HL-60/S4 treated with retinoic acid at 250 ng/mL for 4 days and 3 days (cell line): Measurements from ENCODE around the gene PML.

Source experiments
- in situ Hi-C: fragments of 300-500 bp; cut with MboI; formaldehyde crosslinking; loops from 2 replicates; pipeline ENCODE4 v1.7.0; 2022; ENCODE audit warnings: low sequenced_read_pairs

PML gene

DNA sequence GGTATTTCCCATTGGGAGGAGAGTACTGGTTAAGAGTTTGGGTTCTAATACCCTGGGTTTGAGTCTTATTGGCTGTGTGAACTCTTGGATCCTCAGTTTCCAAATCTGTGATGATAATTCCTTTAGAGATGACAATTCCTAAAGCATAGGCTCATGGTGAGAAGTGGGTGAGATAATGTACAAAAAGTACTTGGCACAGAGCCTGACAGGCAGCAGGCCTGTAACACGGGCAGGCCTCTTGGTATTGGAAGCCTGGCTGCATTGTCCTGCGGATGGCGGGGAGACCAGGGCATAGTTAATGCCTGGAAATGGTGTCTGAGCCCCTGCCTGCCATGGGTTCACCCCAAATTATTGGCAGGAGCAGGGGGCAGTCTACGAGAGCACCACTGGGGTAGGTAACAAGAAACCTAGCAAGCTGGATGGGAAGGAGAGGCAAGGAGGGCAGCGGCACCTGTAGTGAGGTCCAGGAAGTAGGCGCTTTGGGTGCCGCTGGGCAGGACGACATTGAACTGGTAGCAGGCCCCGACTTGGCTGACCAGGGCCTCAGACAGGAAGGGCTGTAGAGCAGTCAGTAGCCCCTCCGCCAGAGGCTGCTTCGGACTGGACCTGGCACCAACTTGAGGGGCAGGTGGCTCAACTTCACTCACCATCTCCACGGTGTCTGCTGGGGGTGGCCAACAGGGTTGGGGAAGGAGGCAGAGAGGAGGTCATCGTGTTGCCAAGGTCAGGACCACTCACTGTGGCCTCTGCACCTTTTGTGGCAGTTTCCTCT is 10.1 kb upstream of the PML start:
- in situ Hi-C loops, result no loop called here

DNA sequence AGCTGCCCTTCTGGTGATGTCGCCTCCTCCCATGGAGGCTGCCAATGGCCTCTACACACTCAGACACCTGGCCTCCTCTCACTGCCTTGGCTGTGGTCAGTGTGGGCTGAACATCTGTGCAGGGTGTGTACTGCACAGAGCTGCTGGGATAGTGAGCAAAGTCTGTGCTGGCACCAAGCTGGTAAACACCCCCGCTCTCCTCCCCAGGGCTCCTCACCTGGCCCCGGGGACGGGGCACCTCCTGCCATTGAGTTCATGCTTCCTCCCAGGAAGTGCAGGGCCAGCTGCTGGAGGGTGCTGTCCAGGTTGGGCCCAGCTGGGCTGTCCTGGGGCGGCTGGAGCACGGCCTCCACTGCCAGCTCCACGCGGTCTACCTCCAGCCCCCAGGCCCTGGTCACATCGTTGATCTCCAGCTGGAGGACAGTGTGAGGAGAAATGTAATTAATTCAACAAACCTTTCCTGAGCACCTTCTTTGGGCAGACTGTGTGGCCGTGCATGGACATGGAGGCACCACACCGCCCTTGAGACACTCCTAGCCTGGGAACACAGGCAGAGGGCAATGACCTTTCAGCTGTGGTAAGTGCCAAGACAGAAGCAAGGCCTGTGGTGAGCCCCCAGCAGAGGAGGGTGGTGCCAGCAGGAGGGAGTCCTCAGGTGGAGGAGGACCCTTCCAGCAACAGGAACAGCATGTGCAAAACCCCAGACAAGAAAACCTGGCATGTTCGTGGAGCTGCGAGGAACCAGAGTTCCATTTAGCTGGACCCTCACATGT is 9.2 kb upstream of the PML start:
- in situ Hi-C loops, result no loop called here

GRCh38 chr15:73986055-73986775 is 8.3 kb upstream of the PML start:
- in situ Hi-C loops, result no loop called here

DNA sequence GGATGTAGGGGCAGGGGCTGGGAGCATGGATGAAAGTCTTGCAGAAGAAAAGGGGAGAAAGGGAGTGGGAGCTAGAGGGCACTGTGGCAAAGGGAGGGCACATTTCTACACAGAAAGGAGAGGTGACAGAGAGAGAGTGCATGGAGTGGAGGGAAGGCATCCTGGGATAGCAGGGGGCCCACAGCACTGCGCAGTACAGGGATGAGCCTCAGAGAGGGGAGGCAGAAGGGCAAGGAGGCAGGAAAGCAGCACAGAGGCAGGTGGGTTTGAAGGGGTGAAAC is 7.8 kb upstream of the PML start:
- in situ Hi-C loops, result no loop called here

GRCh38 chr15:73987250-73987649 is 7.3 kb upstream of the PML start:
- in situ Hi-C loops, result no loop called here

GRCh38 chr15:73987681-73988444 is 6.7 kb upstream of the PML start:
- in situ Hi-C loops, result no loop called here

- in situ Hi-C loops, result no loop called here
Observed at GRCh38 chr15:73988445-73988969, 6.0 kb upstream of the PML start.

DNA sequence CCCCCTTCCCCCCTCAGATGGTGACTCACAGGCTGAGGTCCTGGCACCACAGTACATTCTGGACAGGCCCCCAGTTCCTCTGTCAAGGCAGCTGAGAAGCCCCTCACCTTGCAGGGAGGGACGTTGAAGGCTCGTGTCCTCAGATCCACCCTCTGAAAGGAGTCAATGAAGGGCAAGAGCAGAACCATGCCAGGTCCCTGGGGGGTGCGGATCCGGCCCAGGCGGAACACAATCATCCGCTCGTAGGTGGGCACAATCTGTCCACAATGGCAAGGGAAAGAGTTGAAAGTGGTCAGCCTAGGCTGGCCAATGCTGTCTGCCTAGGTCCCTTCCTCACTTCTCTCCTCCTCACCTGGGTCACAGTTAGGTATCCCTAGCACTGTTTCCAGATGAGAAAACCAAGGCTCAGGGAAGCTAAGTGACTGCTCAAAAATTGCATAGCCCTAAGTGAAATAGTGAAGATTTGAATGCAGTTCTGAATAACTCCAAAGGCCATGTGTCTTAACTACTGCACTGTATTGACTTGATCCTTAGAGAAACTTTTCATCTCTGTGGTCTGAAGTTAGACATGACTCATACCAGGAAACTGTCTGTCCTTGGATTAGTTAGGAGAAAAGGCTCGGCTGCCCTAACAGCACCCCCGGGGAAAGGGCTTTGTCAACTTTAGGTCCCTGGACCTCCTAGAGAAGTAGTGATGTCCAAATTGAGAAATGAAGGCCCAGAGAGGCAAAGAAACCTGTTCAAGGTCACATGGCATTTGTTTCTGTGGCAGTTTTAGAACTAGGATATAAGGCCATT is 5.3 kb upstream of the PML start:
- in situ Hi-C loops, result no loop called here

DNA sequence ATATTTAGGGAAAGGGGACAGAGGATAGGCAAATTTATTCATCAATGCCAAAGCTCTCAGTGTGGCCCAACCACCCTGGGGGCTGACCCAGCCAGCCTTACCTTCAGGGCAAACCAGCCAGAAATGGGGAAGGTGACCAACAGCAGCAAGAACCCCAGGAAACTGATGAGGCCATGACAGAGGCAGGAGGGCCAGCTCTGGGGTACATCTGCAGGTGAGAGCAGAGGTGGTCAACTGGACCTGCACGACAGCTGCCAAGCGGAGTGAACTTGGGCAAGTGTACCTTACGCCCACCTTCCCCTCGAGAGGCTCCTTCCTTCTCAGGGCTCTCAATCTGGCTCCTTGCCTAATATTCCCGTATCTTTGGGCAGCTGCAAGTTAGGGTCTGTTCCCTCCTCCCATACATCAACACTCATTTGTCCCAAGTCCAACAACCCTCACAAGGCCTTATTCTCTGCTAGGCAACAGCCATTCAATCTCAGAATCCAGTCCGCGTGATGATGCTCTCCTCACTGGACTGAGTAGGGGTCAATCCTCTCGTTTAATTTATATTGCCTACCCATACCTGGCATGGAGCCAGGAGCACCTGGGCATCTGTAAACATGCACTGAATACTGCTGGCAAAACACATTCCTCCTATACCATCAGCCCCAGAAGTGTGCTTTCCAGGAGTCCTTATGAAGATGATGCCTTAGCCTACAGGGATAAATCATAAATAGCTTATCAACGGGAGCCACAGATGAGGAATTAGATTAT is 4.1 kb upstream of the PML start:
- in situ Hi-C loops, result no loop called here

- in situ Hi-C loops, result no loop called here
Observed at GRCh38 chr15:73991260-73991659, 3.3 kb upstream of the PML start.

DNA sequence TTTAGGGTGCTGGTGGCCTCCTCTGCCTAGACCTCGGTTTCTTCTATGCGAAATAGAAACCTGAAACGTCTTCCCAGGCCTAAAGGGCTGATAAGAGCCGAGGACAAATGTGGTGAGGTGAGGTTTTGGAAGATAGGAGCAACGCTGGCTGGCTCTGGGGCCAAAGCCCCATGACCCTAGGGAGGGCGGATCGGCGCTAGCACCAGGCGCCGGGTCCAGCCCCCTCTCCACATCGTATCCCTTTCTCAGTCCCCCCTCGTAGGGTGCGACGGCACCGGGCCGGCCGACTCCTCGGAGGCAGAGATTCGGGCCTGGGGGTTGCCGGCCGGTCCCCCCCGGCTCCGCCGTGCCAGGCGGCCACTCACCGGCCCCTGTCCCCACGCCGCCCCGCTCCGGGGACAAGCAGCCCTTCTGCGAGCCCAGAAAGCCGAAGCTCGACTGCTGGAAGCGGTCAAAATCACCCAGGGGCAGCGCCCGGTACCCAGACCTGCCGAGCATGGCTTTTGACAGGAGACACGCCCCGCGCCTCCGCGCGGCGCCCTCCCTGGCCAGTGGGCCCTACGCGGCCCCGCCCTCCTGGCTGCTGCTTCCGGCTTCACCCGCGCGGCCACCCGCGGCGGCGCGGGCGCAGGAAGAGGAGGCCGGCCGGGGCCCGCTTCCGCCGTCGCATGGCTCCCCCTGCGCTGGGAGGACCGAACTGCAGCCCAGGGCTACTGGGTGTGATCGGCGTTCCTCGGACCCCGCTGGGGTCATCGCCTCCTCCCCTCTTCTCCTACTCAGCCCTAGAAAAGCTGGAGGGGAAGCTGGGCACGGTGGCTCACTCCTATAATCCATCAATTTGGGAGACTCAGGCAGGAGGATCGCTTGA is 2.6 kb upstream of the PML start, which contains the start of gene STOML1:
Gene STOML1 (minus strand): TSS at position 570 of the 868 bp plus-strand sequence. CDS start 72 bp downstream, at position 498.
- in situ Hi-C loops, result no loop called here

DNA sequence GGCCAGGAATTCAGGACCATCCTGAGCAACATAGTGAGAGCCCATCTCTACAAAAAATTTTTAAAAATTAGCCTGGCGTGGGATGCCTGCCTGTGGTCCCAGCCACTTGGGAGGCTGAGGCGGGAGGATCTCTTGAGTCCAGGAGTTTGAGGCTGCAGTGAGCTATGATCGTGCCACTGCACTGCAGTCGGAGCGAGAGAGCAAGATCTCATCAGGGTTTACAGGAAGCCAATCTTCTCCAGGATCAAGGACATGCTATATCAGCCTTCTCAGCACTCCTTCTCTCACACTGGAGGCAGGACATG is 2.0 kb upstream of the PML start:
- in situ Hi-C loops, result no loop called here

- in situ Hi-C loops, result no loop called here
Observed at GRCh38 chr15:73993211-73993994, 1.1 kb upstream of the PML start.

DNA sequence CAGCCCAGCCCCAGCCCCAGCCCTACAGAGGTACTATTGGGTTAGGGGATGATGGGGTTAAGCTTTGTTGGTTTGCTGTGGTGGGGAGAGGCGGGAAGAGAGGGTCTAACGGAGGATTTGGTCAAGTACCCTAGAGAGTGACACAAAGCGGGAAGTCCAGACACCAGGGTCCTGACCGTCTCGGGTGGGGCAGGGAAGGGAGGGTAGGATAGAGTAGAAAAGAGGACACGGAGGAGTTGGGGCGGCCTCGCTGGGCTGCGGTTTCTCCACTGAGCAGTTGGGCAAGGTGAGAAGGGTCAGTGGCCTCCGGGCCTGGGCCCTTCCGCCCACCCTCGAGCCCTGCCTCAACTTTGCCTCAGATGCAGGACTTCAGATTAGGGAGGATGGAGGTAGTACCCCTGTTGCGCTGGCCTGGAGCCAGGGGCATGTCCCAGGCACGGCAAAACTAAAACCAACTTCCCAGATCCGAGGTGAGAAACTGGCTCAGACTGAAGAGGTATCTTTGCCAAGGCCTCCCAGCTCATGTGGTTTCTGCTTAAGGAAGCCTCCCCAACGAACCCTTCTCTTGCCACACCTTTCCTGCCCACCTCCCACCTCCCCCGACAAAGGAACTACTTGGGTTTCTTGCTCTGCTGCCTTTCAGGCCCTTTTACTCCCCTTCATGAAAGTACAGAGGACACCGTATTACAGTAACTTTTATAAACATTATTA is 551 bp downstream of the PML start:
- in situ Hi-C loops, result no loop called here

GRCh38 chr15:73996267-73996666 is 1.8 kb downstream of the PML start:
- in situ Hi-C loops, result no loop called here

- in situ Hi-C loops, result no loop called here
Observed at GRCh38 chr15:73996939-73997338, 2.4 kb downstream of the PML start.

DNA sequence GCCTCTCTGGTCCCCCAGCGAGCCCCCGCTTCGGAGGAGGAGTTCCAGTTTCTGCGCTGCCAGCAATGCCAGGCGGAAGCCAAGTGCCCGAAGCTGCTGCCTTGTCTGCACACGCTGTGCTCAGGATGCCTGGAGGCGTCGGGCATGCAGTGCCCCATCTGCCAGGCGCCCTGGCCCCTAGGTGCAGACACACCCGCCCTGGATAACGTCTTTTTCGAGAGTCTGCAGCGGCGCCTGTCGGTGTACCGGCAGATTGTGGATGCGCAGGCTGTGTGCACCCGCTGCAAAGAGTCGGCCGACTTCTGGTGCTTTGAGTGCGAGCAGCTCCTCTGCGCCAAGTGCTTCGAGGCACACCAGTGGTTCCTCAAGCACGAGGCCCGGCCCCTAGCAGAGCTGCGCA is 3.5 kb downstream of the PML start:
- in situ Hi-C loops, result no loop called here
